K562 (cell line): ENCODE measurements around the gene SLC35D2. TPM values are rescaled to one million over a fixed set of nuclear protein-coding genes. Genes with fewer than 3 reads are reported as not detected.

Source experiments
- ATF1 ChIP-seq, 2 experiments: fragments of 450-650 bp in 1 of 2; IDR thresholded peaks; 2 replicates each; pipeline ENCODE4 v1.6.1; 2016; ENCODE audit warnings: missing compliant biosample characterization in 1 of 2, missing genetic modification characterization in 1 of 2
- JUNB ChIP-seq: fragments of 450-650 bp; formaldehyde crosslinking; conservative IDR thresholded peaks from 2 replicates; pipeline ENCODE4 v1.4.0; 2020; ENCODE audit warnings: mild to moderate bottlenecking
- KLF13 ChIP-seq: fragments of 450-650 bp; IDR thresholded peaks from 2 replicates; pipeline ENCODE4 v1.6.1; 2016; ENCODE audit warnings: missing genetic modification characterization, low read depth, mild to moderate bottlenecking, missing compliant biosample characterization, moderate library complexity, borderline replicate concordance
- MEIS2 ChIP-seq: fragments of 450-650 bp; IDR thresholded peaks from 2 replicates; pipeline ENCODE4 v1.6.1; 2014; ENCODE audit warnings: mild to moderate bottlenecking; ENCODE audit not compliant: partially characterized antibody
- MTA1 ChIP-seq: fragments of 450-650 bp; IDR thresholded peaks from 2 replicates; pipeline ENCODE4 v1.6.1; 2017; ENCODE audit warnings: borderline replicate concordance
- PKNOX1 ChIP-seq: fragments of 450-650 bp; IDR thresholded peaks from 2 replicates; pipeline ENCODE4 v1.6.1; 2016
- PYGO2 ChIP-seq: fragments of 450-650 bp; IDR thresholded peaks from 2 replicates; pipeline ENCODE4 v1.6.1; 2016; ENCODE audit warnings: mild to moderate bottlenecking, missing genetic modification characterization, moderate library complexity, missing compliant biosample characterization
- RCOR1 ChIP-seq, 2 experiments: IDR thresholded peaks; 2 replicates each; pipeline ENCODE4 v1.6.1; 2012; ENCODE audit warnings: low read depth in 2 of 2, low read length in 2 of 2, borderline replicate concordance in 1 of 2, improper control_type of control experiment in 1 of 2
- SIX5 ChIP-seq, 2 experiments: IDR thresholded peaks; 2 replicates each; pipeline ENCODE4 v1.6.1; 2011; ENCODE audit warnings: low read length in 2 of 2, borderline replicate concordance in 1 of 2, low read depth in 1 of 2, mild to moderate bottlenecking in 1 of 2, moderate library complexity in 1 of 2; ENCODE audit not compliant: insufficient read depth in 1 of 2
- ZKSCAN1 ChIP-seq: fragments of 150-350 bp; IDR thresholded peaks from 2 replicates; pipeline ENCODE4 v1.6.1; 2016; ENCODE audit warnings: low read depth, low read length
- polyA plus RNA-seq, 8 experiments: library from polyadenylated mRNA; depleted of rRNA in 4 of 8; stranded (reverse) in 5 of 8; unstranded in 3 of 8; fragments of >200 nt; fragmentation: Nextera tagmentation in 2 of 8; fragmentation: Illumina TruSeq in 1 of 8; extraction: Ambion mirVana in 2 of 8; extraction: Trizol in 1 of 8; gene quantifications; 2 replicates each; pipeline versions ENCODE4 v1.2.1 to v1.2.3, GENCODE V29; 2011 to 2014; ENCODE audit warnings: inconsistent platforms in 1 of 8, missing spikeins in 1 of 8
- total RNA-seq, 7 experiments: library from RNA; depleted of rRNA in 6 of 7; stranded (reverse); fragments of >200 nt in 6 of 7; fragmentation: Illumina TruSeq in 2 of 7; extraction: Trizol in 2 of 7; gene quantifications; 2 replicates each; pipeline versions ENCODE4 v1.2.1 to v1.2.3, GENCODE V29; 2011 to 2021; ENCODE audit warnings: low replicate concordance in 1 of 7

SLC35D2 gene
- total and polyA plus RNA-seq, 9 of the 15 experiments (the other 6 are each of a cell fraction or from before 2014, with no cell fraction given) = 2.9 to 14.9 (median 11.7) TPM

DNA sequence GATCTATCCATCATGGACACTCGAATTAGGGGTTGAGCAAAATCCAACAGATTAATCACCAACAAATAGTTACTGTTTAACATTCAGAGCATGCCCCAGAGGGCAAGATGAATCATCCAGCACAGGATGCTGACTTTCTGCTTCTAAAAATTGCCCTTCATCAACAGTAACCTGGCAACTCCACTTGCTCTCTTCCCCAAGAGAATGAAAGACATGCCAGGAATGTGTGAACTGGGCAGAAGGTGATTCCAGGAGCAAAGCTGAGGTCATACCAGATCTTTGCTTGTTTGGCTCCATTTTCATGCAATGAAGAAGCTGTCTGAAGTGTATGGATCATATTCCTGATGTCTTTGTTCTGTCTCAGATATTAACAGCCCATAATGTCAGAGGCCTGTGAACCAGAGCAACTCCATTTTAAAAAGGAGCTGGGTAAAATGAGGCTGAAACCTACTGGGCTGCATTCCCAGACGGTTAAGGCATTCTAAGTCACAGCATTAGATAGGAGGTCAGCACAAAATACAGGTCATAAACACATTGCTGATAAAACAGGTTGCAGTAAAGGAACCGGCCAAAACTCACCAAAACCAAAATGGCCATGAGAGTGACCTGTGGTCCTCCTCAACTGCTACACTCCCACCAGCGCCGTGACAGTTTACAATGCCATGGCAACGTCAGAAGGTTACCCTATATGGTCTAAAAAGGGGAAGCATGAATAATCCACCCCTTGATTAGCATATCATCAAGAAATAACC, 37.1 kb upstream of the SLC35D2 start (continued):
- TF ChIP-seq PKNOX1 (peak; percentile 82), SIX5 (IDR thresholded peaks at IDR 0.05; ENCODE audit: borderline replicate concordance in 1 of 2, insufficient read depth in 1 of 2, low read depth in 1 of 2, low read length in 2 of 2) (no peak), KLF13 (tag) (peak; percentile 97), ZKSCAN1 (no peak), JUNB (CRISPR knock-in tag) (no peak), MEIS2 (peak; percentile 18), ATF1 (CRISPR knock-in tag; IDR thresholded peaks at IDR 0.05) (no peak), ATF1 (tag; IDR thresholded peaks at IDR 0.05) (peak; percentile 87), PYGO2 (tag) (peak; percentile 98), RCOR1 (IDR thresholded peaks at IDR 0.05; ENCODE audit: borderline replicate concordance in 1 of 2, low read depth in 2 of 2, low read length in 2 of 2) (0 out of 4 replicates have a peak, but pooled peaks of 1 of the 2 experiments have one; percentile 13), MTA1 (no peak)
- TF ChIP-seq, all 486 proteins: peak for 194
